Fibroblast of mammary gland (primary cell): Measurements from ENCODE around the gene ACTR3C.
"Not testable (repeated sequence)": the region's sequence is repeated elsewhere in the genome, so short reads cannot be mapped to it uniquely, and the experiment has no call there.

ENCODE experiments used
- DNase-seq: peaks from one replicate; pipeline ENCODE4 v3.0.0-alpha.2; 2010; ENCODE audit warnings: low read depth
- H3K4me3 ChIP-seq: 2 replicates; pipeline ENCODE4 v1.5.1; 2011; ENCODE audit warnings: low read depth, mild to moderate bottlenecking, low read length, moderate library complexity; ENCODE audit not compliant: control insufficient read depth
- CTCF ChIP-seq: conservative IDR thresholded peaks from 2 replicates; pipeline ENCODE4 v1.5.1; 2011; ENCODE audit warnings: low read depth, low read length, inconsistent platforms; ENCODE audit not compliant: control insufficient read depth, insufficient read depth

ACTR3C gene

GRCh38 chr7:150285849-150286754 lies 37.2 kb downstream of the ACTR3C start:
- not testable (repeated sequence) for H3K4me3 ChIP-seq
- peak; percentile 10 for DNase-seq
- TF ChIP-seq CTCF: peak; percentile 30

GRCh38 chr7:150283608-150284007 lies 39.7 kb downstream of the ACTR3C start:
- not testable (repeated sequence) for DNase-seq, H3K4me3 ChIP-seq

GRCh38 chr7:150283111-150283510 lies 40.2 kb downstream of the ACTR3C start:
- not testable (repeated sequence) for H3K4me3 ChIP-seq, DNase-seq

- not testable (repeated sequence) for H3K4me3 ChIP-seq, DNase-seq
These were observed 41.5 kb downstream of the ACTR3C start for GRCh38 chr7:150281681-150282403.

GRCh38 chr7:150278383-150278782 lies 45.0 kb downstream of the ACTR3C start:
- not testable (repeated sequence) for H3K4me3 ChIP-seq, DNase-seq

GRCh38 chr7:150276132-150276695 lies 47.1 kb downstream of the ACTR3C start:
- peak; percentile 29 for DNase-seq
- TF ChIP-seq CTCF: peak; percentile 52
- H3K4me3 ChIP-seq: not testable (repeated sequence)

GRCh38 chr7:150271898-150272297 lies 51.4 kb downstream of the ACTR3C start:
- not testable (repeated sequence) for H3K4me3 ChIP-seq, DNase-seq

- DNase-seq, H3K4me3 ChIP-seq: not testable (repeated sequence)
These were observed 53.1 kb downstream of the ACTR3C start for GRCh38 chr7:150270101-150270824.

- H3K4me3 ChIP-seq, DNase-seq: not testable (repeated sequence)
These were observed 54.5 kb downstream of the ACTR3C start for GRCh38 chr7:150268798-150269197.

GRCh38 chr7:150268287-150268686 lies 55.1 kb downstream of the ACTR3C start:
- DNase-seq, H3K4me3 ChIP-seq: not testable (repeated sequence)

GRCh38 chr7:150266953-150267665 lies 56.2 kb downstream of the ACTR3C start:
- not testable (repeated sequence) for H3K4me3 ChIP-seq, DNase-seq

GRCh38 chr7:150262656-150263055 lies 60.7 kb downstream of the ACTR3C start:
- DNase-seq, H3K4me3 ChIP-seq: not testable (repeated sequence)

GRCh38 chr7:150247745-150248144 lies 75.6 kb downstream of the ACTR3C start:
- H3K4me3 ChIP-seq, DNase-seq: not testable (repeated sequence)

GRCh38 chr7:150245208-150245607 lies 78.1 kb downstream of the ACTR3C start:
- not testable (repeated sequence) for H3K4me3 ChIP-seq, DNase-seq

- DNase-seq, H3K4me3 ChIP-seq: not testable (repeated sequence)
These were observed 80.4 kb downstream of the ACTR3C start for GRCh38 chr7:150242935-150243334.
